ENCODE results near the gene APBB3. TPM values are rescaled to one million over a fixed set of nuclear protein-coding genes. Genes with fewer than 3 reads are reported as not detected.

APBB3 gene
- total RNA-seq, 1 donor from 2014 or later: 3.5 TPM

DNA sequence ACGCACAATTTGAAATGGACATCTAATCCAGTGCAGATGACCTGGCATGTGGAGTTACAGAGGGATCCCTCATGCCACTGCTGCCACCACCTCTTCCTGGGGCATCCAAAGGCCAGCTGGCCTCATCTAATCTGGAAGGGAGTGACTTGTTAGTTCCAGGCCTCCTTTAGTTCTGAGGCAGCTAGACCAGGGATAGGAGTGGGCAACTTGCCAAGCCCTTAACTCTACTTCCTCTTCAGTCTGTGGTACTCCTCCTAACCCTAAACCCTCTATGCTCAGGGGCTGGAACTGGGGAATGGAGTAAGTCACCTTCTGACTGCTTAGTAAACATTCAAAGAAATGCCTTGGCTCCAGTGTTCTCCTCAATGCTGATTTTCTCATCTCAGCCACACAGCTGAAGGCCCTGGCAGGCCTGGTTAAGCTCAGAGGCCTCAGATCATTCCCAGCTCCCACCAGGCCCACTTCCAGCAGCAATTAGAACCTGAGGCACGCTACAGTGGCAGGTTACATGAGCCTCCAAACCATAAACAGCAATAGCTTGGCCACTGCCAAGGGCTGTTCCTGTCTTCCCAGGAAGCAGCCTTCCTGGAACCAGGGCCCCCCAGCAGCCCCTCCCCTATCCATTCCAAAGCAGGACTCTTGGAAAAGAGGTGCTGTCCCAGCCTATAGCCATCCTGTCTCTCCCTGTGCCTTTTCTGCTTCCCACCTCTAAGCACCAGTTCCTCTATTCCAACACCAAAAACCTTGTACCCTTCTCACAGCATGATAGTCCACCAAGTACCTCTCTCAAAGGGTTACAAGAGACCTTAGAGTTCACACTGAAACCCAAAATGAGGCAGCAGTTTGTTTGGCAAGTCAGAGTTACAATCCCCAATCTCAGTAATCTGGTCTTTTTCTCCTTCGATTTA is 14.9 kb downstream of the APBB3 start:
- DNase-seq (ENCODE audit: low read depth): no peak
- H3K4me3 ChIP-seq (ENCODE audit: low read depth, low read length): no peak overlapping the region
- TF ChIP-seq, protein P1, sequence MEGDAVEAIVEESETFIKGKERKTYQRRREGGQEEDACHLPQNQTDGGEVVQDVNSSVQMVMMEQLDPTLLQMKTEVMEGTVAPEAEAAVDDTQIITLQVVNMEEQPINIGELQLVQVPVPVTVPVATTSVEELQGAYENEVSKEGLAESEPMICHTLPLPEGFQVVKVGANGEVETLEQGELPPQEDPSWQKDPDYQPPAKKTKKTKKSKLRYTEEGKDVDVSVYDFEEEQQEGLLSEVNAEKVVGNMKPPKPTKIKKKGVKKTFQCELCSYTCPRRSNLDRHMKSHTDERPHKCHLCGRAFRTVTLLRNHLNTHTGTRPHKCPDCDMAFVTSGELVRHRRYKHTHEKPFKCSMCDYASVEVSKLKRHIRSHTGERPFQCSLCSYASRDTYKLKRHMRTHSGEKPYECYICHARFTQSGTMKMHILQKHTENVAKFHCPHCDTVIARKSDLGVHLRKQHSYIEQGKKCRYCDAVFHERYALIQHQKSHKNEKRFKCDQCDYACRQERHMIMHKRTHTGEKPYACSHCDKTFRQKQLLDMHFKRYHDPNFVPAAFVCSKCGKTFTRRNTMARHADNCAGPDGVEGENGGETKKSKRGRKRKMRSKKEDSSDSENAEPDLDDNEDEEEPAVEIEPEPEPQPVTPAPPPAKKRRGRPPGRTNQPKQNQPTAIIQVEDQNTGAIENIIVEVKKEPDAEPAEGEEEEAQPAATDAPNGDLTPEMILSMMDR (conservative IDR thresholded peaks at IDR 0.05; ENCODE audit: low read depth, low read length): no peak

DNA sequence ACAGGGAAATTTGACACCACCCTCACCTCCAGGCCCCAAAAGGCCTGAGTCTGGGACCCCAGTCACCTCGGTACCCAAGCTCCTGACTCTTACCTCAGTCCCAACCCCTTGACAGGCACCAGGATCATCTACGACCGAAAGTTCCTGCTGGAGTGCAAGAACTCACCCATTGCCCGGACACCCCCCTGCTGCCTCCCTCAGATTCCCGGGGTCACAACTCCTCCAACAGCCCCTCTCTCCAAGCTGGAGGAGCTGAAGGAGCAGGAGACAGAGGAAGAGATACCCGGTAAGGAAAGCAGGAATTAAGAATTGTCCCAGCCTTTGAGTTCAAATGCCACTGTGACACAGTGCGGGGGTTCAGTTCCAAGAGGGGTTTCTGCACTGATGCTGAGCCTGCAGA is 15.6 kb downstream of the APBB3 start:
- TF ChIP-seq, protein P1 (conservative IDR thresholded peaks at IDR 0.05; ENCODE audit: low read depth, low read length): no peak
- no peak overlapping the region for H3K4me3 ChIP-seq (ENCODE audit: low read depth, low read length)

DNA sequence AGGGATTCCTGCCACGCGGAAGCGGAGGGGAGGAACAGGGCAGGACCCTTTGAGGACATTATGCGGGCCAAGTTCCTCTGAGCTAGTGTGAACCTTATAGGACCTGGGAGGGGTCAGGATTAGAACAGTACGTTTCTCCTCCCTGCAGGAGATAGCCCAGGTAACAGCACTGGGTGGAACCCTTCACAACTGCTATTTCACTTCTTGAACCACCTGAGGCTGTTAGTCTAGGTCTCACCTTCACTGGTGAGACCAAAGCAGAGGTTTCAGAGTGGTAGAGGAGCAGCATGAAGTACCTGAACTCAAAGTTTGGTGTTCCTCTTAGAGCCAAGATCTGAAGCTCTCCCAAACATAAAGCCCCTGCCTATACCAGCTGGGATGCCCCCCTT is 16.1 kb downstream of the APBB3 start:
- no peak for DNase-seq (ENCODE audit: low read depth)
- H3K4me3 ChIP-seq (ENCODE audit: low read depth, low read length): peak overlapping the region; percentile 56
- TF ChIP-seq, protein P1 (conservative IDR thresholded peaks at IDR 0.05; ENCODE audit: low read depth, low read length): no peak

More for the DNA sequence above, 15.6 kb downstream of the APBB3 start:
- no peak for DNase-seq (ENCODE audit: low read depth)

DNA sequence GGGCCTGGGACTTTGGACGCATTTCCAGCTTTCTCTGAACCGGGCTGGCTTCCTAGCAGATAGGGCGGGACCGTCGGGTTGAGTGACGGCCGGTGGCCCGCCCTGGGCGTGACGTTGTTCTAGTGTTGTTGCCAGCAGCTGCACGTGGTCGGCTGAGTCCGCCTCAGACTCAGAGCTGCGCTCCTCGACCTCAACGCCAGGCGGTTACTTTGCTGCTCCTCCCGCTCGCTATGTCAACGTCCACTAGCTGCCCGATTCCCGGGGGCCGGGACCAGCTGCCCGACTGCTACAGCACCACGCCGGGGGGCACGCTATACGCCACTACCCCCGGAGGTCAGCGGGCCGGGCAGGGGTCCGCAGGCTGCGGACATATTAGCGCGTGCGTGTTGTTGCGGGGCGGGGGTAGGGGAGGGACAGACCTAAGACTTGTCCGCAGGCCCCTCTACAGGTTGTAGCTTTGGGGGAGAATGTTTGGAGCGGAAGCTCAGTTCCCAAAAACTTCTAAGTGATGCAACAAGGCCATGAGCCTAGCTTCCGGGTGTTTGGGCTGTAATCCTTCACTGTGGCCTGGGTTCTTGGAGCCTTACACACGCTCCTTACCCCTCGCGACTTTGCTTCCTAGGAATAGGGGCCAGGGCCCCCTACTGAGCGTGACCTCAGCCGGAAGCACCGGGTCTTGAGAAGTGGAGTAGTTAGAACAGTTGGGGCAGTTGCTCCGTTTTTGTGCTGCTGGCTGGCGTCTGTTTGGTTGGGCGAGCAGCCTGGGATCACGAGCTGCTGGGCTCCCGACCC is 16.7 kb downstream of the APBB3 start, which contains the start of gene EIF4EBP3:
EIF4EBP3 (plus strand) TSS at position 155 of the 792 bp plus-strand sequence; CDS start at position 231, 76 bp downstream.
- DNase-seq (ENCODE audit: low read depth): peak; percentile 67
- TF ChIP-seq, protein P1 (conservative IDR thresholded peaks at IDR 0.05; ENCODE audit: low read depth, low read length): peak; percentile 52
- peak within 1 kb of the TSS; percentile 56 for H3K4me3 ChIP-seq (ENCODE audit: low read depth, low read length)

DNA sequence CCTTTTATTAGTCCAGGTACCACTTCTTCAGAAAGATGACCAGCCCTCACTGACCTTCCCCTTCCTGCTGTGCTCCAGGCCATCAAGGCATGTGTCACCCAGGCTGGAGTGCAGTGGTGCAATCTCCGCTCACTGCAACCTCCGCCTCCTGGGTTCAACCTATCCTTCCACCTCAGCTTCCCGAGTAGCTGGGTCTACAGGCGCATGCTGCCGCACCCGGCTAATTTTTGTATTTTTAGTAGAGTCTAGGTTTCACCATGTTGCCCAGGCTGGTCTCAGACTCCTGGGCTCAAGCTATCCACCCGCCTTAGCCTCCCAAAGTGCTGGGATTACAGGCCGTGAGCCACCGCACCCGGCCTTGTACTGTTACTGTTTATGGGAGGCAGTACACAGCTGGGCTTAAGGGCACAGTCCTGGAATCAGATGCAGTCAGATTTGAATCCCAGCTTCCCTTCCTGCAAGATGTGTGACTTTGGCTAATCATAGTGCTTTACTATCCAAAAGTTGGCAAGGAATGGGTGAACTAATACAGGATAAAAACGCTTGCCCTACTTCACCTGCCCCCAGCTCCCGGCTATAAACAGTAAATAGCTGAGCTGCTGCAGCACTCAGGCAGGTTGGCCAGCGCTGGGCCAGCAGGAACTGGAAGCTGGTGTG is 17.4 kb downstream of the APBB3 start:
- TF ChIP-seq, protein P1 (conservative IDR thresholded peaks at IDR 0.05; ENCODE audit: low read depth, low read length): no peak
- H3K4me3 ChIP-seq (ENCODE audit: low read depth, low read length): no peak overlapping the region
- DNase-seq (ENCODE audit: low read depth): no peak

DNA sequence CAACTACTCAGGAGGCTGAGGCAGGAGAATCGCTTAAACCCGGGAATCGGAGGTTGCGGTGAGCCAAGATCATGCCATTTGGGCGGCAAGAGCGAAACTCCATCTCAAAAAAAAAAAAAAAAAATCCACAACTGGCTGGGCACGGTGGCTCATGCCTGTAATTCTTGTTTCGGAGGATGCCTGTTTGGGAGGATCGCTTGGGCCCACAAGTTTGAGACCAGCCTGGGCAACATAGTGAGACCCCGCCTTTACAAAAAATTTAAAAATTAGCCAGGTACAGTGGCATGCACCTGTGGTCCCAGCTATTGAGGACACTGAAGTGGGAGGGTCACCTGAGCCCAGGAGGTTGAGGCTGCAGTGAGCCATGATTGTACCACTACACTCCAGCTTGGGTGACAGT is 18.8 kb downstream of the APBB3 start:
- TF ChIP-seq, protein P1 (conservative IDR thresholded peaks at IDR 0.05; ENCODE audit: low read depth, low read length): no peak
- no peak overlapping the region for H3K4me3 ChIP-seq (ENCODE audit: low read depth, low read length)

More for the DNA sequence above, 18.8 kb downstream of the APBB3 start:
- no peak for DNase-seq (ENCODE audit: low read depth)
